ENCODE data around the gene DPF3.

DNA sequence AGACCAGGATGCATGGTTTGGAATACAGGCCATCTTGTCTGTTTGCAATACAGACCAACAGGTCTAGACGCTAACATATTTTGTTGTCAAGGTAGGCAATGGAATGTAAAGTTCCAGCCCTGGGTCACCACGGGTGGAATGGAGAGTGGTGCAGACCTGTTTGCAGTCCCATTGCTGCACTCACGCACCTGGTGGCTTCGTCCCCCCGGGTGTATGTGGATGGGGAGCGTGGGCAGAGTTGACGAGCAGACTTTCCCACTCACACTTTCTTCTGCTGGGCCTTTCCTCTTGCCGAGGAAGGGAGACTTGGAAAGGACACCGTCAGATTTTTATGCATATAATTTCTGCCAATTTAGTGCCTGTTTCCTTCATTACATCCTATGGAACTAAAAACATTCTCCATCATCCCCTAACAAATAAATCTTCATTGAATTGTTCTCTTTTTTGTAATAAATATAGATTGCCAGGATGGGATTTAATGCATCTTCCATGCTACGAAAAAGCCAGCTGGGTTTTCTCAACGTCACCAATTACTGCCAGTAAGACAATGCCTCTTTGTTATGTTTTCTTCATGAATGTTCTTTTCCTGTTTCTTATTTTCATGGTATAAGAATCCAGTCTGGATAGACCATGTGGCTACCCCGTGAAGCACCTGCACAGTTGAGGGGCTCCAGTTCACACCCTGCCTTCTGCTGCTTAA, 47.5 kb upstream of the DPF3 start:
- TF ChIP-seq CTCF (IDR thresholded peaks at IDR 0.05) = no peak
- no peak for TF ChIP-seq POLR2A (IDR thresholded peaks at IDR 0.05)

Data from adrenal gland (tissue), 5 donors.